ENCODE measurements around the gene UPF1.

Gene UPF1

DNA sequence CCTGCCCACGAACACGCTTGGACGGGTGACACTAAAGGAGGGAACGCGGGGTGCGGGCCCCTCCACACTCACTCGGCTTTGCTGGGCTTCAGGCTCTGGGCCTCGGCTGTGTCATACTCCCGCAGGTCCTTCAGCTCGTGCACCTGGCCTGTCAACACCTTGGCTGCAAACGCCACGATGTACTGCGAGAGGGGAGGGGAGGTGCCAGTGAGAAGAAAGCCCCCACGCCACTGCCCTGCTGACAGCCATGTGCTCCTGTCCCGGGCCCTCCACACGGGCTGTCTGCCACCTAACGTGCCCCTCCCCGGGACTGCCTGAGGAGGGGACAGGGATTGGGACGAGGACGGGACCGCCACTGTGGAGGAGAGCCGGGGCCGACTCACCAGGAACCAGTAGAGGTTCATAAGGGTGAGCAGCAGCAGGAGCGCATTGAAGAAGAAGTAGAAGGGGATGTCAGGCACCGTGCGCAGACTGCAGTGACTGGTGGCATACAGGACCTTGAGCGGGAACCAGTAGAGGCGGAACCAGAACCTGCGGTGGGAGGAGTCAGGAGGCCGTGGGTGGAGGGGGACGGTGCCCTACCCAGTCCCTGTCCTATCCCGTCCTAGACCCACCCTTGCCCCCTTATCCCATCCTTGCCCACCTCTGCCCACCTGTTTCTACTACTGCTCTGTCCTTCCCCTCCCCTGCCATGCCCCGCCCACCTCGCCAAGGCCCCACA is 47.3 kb downstream of the UPF1 start:
- no peak for DNase-seq

DNA sequence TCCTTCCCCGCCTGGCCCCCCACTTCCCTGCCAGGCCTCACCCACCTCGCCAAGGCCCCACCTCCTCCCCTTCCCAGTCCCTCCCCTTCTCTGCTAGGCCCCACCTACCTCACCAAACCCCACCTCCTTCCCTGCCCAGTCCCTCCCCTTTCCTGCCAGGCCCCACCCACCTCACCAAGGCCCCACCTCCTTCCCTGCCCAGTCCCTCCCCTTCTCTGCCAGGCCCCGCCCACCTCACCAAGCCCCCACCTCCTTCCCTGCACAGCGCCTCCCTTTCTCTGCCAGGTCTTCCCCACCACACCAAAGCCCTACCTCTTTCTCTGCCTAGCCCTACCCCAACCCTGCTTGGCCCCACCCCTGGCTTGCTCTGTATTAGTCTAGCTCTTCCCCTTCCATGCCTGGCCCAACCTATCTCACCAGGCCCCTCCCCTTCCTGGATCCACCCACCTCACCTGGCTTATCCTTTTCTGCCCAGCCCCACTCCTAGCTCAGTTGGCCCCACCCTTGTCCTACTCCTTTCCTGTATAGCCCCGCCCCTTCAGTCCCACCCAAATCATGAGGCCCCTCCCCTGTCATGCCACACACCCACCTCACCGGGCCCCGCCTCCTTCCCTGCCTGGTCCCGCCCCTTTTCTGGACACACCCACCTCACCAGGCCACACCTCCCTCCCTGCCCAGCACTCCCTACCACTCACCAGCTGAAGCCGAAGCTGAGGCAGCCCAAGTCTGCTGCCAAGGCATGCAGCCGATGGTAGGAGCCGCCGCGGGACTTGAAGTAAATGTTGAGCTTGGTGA is 48.0 kb downstream of the UPF1 start:
- DNase-seq: no peak

DNA sequence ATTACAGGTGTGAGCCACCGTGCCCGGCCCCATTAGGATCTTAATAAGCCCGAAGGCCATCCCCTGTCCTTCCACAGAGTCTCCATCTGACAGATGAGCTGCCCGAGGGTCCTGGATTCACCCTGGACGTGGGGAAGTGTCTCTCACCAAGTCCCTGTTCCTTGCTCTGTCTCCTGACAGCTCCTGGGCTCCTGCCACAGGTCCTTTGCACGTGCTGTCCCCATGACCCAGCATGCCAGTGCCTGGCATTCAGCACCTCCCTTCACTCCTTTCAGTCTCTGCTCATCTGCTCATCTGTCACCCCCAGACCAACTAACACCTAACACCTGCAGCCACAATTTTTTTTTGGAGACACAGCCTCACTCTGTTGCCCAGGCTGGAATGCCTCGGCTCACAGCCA is 49.7 kb downstream of the UPF1 start:
- no peak for DNase-seq

DNA sequence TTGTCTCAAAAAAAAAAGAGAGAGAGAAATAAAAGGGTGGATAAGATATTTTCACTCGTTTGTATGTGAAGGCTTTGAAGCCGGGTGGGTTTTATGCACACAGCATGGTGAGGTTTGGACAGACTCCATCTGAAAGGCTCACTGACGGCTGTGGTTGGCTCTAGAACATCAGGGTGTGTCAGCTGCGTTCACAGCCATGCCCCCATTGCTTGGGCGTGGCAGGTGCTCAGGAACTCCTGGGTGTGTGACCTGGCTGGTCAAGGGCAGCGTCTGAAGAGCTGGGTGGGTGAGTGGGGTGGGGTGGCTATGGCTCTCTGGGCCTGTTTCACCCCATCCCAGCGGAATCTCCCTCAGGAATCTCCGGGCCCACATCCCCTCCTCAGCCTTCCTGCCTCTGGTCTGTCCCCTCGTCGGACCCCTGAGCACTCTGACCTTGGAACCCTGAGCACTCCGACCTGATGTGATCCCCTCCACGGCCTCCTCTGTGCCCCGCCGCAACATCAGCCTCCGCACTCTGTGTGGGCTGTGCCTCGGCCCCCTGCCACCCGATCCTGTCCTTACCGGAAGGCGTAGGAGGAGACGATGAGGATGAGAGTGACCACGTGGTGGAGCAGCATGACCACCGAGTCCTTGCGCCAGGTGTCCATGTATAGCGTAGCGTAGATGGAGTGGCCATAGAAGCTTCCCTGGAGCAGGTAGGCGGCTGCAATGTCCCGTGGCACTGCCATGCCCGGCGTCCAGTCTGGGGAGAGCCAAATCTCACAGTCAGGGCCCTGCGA is 52.0 kb downstream of the UPF1 start:
- DNase-seq: no peak

DNA sequence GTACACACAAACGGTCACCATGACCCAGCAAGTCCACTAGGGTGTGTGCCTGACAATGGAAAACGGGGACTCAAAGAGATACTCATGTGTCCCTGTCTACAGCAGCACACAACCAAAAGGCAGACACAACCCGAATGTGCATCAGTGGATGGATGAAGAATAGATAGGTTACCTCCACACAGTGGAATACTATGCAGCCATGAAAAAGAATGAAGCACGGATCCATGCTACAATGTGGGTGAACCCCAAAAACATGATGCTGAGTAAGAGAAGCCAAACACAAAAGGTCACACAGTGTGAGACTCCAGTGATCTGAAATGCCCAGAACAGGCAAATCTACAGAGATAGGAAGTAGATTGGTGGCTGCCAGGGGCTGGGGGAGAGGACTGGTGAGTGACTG is 55.2 kb downstream of the UPF1 start:
- DNase-seq: no peak

DNA sequence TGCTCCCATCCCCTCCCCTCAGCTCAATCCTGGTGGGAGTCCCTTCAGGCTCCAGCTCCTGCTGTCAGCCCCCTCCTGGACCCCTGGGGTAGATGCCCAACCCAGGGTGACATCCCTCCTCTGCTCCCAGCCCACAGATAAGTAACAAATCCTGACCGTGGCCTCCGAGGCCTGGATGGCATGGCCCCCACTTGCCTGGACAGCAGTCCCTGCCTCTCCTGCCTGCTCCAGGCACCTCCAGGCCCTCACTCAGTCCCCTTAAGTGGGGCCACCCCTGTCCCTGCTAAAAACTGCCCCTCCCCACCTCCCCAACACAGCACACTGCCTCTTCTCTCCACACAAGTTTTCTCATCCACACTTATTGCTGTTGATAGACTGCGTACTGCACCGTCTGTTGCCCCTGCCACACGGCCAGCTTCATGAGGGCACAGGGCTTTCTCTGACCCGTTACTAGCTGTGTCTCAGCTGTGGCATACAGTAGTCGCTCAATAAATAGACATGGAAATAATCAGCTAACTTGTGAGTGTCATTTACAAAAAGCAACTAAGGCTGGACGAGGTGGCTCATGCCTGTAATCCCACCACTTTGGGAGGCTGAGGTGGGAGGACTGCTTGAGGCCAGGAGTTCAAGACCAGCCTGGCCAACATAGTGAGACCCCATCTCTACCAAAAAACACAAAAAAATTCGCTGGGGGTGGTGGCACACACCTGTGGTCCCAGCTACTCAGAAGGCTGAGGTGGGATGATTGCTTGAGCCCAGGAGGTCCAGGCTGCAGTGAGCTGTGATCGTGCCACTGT is 58.4 kb downstream of the UPF1 start:
- DNase-seq: no peak

DNA sequence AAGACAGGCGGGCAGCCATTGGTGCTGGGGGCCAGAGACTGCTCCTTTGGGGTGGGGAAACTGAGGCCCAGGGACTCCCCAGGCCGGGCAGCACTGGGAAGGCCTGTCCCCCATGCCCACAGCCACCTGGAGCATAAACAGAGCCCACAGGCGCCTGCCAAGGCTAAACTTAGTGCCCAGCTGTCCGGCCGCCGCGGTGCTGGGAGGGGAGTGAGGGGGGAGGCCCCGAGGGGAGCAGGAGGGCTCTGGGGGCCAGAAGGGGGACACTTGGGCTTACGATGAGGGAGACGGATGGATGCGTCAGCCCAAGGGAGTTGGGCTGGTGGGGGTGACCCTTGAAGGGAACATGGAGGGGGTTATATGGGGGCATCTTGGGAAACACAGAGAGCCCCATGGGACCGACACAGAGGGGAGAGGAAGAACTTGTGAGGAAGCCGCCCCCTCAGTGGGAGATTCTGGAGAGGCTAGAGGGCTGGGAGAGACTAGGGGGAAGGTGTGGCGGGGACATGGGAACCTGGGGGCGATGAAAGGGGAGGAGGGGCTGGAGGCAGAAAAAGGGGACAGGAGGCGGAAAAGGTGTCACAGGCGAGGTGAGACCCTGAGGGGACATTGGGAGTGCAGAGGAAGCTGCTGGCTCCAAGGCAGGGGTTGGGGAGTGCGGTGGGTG is 62.0 kb downstream of the UPF1 start:
- DNase-seq: no peak

DNA sequence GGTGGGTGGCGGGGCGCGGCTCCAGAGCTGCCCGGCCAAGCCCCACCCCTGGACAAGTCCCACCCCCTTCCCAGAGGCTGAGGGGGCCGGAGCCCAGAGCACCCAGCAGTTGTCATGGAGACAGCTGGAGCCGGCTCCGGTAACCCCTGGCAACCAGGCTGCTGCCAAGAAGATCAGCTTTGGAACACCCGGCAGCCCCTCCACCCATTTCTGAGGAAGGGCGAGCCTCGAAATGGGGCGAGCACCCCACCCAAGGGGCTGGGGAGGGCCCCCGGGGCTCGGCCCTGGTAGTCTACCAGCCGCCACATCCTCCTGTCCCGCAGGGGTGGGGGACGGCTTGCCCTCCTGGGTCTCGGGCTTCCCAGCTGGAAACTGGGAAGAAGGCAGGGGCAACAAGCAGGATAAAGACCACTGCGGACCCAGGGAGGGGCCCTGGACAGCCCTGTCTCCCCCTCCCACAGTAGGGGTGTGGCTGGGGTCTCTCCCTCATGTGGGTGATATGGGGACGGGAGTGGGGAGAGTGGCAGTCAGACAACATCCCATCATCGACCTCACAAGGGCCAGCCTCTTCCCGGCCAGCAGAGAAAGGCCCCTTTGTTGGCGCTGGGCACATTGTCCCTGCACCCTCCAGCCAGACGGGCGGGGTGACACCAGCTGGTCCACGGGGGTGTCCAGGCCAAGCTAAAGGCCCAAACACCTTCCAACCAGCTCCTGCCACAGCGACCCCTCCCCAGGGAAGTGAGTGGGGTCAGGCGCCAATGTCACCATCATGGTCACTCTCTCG is 62.7 kb downstream of the UPF1 start:
- DNase-seq: peak; percentile 38

DNA sequence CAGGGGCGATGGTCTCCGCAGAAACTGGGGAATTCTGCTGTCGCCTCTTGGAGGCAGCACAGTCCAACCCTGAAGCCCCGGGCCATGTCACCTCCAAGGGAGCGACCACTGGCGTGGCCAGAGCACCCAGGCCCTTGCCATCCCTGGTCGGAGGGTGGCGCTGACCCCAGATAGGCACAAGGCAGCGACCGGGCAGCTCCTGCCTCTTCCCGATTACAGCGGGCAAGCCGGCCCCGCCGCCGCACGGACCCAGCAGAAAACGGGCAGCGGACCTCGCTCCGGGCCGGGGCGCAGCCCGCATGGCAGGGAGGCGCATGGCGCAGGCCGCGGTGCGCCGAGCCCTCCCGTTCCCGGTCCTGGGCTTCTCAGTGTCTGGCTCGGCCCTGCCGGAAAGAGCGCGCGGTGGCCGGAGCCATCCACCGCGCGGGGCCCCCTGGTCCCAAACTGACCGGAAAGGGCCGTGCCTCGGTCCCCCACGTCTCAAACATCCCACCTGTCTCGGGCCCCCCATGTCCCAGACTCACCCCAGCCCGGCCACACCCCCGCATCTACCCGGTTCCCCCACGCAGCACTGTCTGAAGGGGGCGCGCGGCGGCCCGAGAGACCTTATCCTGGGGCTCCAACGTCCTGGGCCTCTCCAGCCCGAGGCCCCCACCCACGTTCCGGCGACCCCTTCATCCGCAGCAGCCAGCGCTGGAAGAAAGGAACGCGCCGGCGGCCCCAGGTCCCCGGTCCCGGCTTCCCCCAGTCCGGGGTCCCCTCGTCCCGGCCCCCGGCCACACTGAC is 63.5 kb downstream of the UPF1 start:
- DNase-seq: peak; percentile 23

DNA sequence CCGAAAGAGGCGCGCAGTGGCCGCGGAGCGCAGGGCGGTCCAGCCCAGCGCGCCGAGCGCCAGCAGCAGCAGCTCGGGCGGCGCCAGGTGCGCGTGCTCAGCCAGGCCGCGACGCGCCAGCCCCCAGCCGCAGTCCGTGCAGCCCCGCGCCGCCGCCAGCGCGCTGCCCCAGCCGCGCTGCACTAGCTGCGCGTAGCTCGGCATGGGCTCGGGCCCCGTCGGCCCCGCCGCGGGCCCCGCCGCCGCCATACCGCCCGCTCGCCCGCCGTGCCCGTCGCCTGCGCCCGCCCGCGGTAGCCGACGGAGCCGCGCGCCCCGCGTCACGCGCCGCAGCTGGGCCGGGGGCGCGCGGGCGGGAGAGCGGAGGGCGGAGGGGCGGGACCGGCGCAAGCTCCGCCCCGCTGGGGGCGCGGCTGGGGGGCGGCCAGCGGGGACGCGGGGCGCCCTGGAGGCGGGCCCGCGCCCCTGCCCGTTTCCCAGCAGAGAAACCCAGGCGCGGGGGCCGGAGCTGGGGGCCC is 64.1 kb downstream of the UPF1 start, which contains the start of gene CERS1:
Gene CERS1 (minus strand): TSS at position 335 of the 518 bp plus-strand sequence. CDS start 86 bp downstream, at position 249.
- no peak for DNase-seq

DNA sequence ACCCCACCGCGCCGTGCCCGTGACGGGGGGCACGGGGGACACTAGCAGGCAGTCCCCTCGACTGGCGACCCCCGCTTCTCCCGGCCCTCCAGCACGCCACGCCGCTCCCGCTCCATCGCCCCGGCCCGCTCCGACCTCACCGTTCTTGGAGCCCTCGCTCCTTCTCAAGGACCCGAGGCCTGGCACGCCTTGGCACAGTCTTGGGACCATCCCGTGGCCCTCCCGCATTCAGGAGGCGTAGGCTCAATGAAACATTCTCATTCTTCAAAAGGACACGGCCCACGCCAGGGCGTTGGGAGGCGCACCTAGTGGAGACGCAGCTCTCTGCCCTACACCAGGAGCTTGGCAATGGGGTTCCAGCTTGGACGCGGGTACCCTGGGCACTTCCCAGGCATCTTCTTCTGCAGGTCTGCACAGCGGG is 64.7 kb downstream of the UPF1 start:
- DNase-seq: no peak

DNA sequence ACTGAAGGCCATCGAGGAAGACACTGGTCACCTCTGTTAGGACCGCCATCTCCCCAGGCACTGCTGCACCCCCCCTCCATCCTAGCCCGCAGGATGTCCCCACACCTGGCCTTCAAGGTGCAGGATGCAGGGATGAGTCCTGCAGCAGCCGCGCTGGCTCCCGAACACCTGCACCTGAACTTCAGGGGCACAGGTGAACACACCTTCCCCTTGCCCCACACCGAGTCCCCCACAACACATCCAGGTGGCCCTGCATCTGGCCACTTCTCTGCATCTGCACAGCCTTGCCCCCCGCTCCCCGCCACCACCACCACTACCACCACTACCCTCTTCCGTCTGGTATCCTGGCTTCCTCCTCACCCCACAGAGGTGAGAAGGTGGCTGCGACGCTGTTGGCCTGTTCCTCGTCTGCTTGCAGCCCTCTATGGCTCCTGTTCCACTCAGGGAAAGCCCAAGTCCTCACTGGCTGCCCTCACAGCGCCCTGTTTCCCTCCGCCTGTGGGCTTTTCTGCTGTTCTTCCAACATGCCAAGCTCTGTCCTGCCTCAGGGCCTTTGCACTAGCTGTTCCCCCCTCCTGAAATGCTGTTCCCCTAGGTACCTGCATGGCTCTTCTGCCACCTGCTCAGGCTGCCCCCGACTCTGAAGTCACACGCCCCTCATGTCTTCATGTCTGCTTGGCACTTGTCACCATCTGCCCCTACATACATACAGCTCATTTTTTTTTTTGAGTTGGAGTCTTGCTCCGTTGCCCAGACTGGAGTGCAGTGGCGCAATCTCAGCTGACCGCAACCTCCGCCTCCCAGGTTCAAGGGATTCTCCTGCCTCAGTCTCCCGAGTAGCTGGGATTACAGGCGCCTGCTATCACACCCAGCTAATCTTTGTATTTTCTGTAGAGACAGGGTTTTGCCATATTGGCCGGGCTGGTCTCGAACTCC is 65.6 kb downstream of the UPF1 start:
- DNase-seq: no peak

DNA sequence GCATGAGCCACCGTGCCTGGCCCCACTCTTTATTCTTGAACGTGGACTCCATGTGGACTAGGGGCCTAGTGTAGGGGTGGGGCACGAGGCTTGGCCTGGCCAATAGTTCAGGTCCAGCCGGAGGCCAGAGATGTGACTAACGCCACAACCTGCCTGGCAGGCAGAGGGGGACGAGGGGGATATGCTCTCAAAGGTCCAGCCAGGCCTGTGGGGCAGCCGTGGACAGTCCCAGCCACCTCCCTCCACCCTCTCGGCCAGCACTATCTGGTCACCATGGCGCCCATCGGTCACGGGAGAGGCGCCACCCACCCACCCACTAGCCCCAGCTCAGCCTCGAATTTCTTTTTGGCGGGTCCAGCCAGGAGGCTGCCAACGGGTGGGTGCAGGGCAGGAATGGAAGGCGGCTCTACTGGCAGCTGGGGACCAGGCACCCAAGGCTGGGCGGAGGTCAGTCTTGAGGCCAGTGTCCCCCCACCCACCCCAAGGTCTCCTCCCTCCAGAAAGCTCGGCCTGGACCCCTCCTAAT is 66.4 kb downstream of the UPF1 start:
- no peak for DNase-seq

DNA sequence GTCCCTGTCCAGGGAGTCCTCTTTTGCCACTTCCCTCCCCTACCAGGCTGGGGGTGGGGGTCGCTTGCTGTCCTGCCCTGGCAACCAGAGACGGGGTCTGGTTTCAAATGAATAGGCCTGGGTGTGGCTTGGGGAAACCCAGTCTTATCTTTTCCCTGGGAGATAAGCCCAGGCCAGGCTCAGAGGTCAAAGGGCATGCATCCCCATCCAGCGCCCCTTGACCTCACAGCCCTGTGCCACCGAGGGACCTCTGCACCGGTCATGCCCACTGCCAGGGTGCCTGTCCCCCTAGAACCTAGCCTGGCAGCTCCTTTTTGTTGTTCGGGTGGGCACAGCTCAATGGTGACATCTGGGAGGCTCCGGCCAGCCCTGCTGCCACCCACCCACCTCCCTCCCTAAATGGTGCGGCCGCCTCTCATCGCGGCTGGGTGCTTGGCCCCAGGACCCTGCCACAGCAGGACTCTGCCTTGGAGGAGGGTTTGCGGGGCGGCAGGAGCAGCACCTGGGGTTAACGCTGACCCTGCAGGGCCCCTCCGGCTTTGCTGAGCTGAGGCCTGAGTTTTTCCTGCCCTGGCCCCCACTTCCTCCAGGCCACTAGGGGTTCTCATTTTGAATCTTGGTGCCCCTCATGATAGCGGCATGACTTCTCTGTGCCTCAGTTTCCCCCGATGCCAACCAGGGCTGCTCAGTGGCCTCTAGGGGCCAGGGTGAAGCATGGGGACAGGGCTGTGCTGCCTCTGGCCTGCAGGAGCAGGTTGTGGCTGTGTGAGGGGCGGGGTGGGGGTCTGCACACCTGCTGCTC is 67.0 kb downstream of the UPF1 start:
- no peak for DNase-seq

DNA sequence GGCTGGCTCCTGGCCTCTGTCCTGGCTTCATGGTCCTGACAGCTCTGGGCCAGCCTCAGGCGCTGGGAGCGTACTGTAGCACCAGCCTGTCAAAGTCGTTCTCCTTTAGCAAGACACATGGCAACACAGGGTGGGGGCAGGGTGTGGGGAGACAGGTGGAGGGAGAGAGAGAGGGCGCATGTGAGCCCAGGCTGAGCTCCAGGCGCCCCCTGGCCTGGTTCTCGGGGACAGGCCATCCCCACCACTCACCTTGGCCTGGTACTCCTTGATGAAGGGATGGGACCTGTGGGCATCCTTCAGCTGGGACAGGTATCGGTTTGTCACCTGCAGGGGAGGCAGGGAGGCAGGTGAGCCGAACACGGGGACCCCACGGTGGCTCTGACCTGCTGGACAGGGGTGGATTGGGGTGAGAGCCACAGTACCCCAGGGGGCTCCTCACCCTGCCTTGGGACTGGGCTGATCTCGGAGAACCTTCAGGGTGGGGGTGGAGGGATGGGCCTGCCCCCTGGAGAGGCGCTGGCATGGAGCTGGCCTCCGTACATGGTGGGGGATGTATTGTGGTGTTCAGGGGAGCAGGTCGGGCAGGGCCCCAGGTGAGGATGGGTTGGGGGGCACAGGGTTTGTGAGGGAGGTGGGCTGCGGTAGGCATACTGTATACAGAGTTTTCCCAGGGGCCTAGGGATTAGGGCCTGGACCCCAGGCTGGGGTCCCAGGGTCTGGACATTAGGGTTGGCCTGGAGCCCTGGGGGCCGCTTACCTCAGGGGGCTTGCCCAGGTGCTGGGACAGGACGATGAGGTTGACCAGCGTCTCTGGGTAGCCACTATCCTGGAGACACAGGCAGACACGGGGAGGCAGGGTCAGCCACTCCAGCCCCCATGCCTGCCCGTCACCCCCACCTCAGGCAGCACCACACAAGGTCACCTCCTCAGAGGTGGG is 68.1 kb downstream of the UPF1 start:
- DNase-seq: no peak

DNA sequence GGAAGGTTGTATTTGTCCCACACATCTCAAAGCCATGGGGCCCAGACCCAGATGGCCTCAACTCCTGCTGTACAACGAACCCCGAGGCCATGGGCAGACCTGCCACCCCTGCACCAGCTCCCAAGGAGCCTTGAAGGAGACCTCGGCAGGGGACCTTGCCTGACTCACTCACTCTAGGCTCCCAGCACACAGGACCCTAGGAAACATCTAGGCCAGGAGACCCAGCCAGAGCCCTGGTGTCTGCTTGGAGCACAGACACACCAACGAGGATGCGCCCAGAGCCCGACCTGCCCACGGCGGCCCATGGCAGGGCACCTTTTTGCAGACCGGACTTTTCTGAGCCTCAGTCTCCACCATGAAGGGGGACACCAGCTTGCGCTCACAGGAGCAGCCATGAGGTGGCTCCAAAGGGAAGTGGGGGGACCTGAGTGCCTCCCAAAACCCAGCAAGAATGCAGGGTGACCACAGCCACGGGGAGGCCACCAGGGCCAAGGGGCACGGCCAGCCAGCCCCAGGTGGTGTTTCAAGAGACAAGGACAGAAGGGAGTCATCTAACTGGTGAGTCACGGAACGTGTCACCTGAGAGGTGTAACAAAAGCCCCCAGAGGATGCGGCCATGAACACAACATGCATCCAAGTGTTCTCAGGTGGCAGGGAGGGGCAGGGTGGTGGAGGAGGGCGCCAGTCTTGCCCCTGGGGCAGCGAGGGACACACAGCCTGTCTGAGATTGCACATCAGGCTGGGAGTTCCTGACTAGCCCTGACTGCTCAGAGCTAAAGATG is 69.1 kb downstream of the UPF1 start:
- DNase-seq: no peak
